ENCODE results near the gene FOXO1.

GRCh38 chr13:40666933-40667621, 636 bp upstream of the FOXO1 start:
- TF ChIP-seq CTCF (IDR thresholded peaks at IDR 0.05) (no peak), EP300 (IDR thresholded peaks at IDR 0.05) (peak in 1 of 2 donors; percentile 58)
